ENCODE data around the gene ARID3C. TPM values are rescaled to one million over a fixed set of nuclear protein-coding genes. Genes with fewer than 3 reads are reported as not detected.
A peak's percentile ranks its signal among the peaks of the same experiment; 100 is the strongest.

Gene ARID3C
- total and polyA plus RNA-seq, 4 donors: not detected

- Histone ChIP-seq H3K27ac (ENCODE audit: low read depth in 1 of 2, low read length in 2 of 2) (no peak overlapping the region), H3K36me3 (ENCODE audit: control insufficient read depth in 1 of 2, insufficient read depth in 2 of 2, low read length in 1 of 2) (no peaks in the 10 kb centered on the region), H3K4me1 (ENCODE audit: control insufficient read depth in 1 of 2, insufficient read depth in 2 of 2, low read length in 2 of 2) (no peaks in the 10 kb centered on the region), H3K4me3 (ENCODE audit: low read length in 2 of 2) (peak overlapping the region; percentile 38 to 48), H3K9me3 (ENCODE audit: control insufficient read depth, low read length) (no peaks in the 10 kb centered on the region), H3K27me3 (ENCODE audit: control insufficient read depth in 1 of 2, insufficient read depth in 2 of 2, low read length in 1 of 2) (no peaks in the 10 kb centered on the region)
- intact Hi-C loops (cut with DNase I): no loop called here
- DNase-seq (peak in 1 of 2 donors; percentile 79), ATAC-seq (ENCODE audit: low FRiP score) (no peak)
- 1% methylated on average over 56 to 86 of the region's 86 CpGs for WGBS, 2 donors
Measured at GRCh38 chr9:34588671-34589635, 39.9 kb downstream of the ARID3C start.

- ATAC-seq (ENCODE audit: low FRiP score) (no peak), DNase-seq (no peak)
- H3K4me3 ChIP-seq (ENCODE audit: low read length in 2 of 2): no peak overlapping the region
- no peaks in the 10 kb centered on the region for H3K36me3 ChIP-seq (ENCODE audit: control insufficient read depth in 1 of 2, insufficient read depth in 2 of 2, low read length in 1 of 2)
- H3K4me1 ChIP-seq (ENCODE audit: control insufficient read depth in 1 of 2, insufficient read depth in 2 of 2, low read length in 2 of 2): no peaks in the 10 kb centered on the region
- intact Hi-C loops (cut with DNase I): no loop called here
- H3K27me3 ChIP-seq (ENCODE audit: control insufficient read depth in 1 of 2, insufficient read depth in 2 of 2, low read length in 1 of 2): no peaks in the 10 kb centered on the region
- 53 to 61% methylated on average over 2 of the region's 2 CpGs for WGBS, 2 donors
- H3K27ac ChIP-seq (ENCODE audit: low read depth in 1 of 2, low read length in 2 of 2): no peak overlapping the region
- no peaks in the 10 kb centered on the region for H3K9me3 ChIP-seq (ENCODE audit: control insufficient read depth, low read length)
Measured at GRCh38 chr9:34587271-34587670, 41.6 kb downstream of the ARID3C start.

GRCh38 chr9:34585946-34586669, 42.8 kb downstream of the ARID3C start:
- DNase-seq (peak in 1 of 2 donors; percentile 10), ATAC-seq (ENCODE audit: low FRiP score) (no peak)
- WGBS, 2 donors: 22 to 31% methylated on average over 11 of the region's 11 CpGs
- Histone ChIP-seq H3K27me3 (ENCODE audit: control insufficient read depth in 1 of 2, insufficient read depth in 2 of 2, low read length in 1 of 2) (no peaks in the 10 kb centered on the region), H3K36me3 (ENCODE audit: control insufficient read depth in 1 of 2, insufficient read depth in 2 of 2, low read length in 1 of 2) (no peaks in the 10 kb centered on the region), H3K9me3 (ENCODE audit: control insufficient read depth, low read length) (no peaks in the 10 kb centered on the region), H3K4me1 (ENCODE audit: control insufficient read depth in 1 of 2, insufficient read depth in 2 of 2, low read length in 2 of 2) (no peaks in the 10 kb centered on the region), H3K27ac (ENCODE audit: low read depth in 1 of 2, low read length in 2 of 2) (no peak overlapping the region), H3K4me3 (ENCODE audit: low read length in 2 of 2) (no peak overlapping the region)
- intact Hi-C loops (cut with DNase I): no loop called here

GRCh38 chr9:34584970-34585369, 43.9 kb downstream of the ARID3C start:
- no peak overlapping the region for H3K27ac ChIP-seq (ENCODE audit: low read depth in 1 of 2, low read length in 2 of 2)
- H3K9me3 ChIP-seq (ENCODE audit: control insufficient read depth, low read length): no peaks in the 10 kb centered on the region
- no peaks in the 10 kb centered on the region for H3K4me1 ChIP-seq (ENCODE audit: control insufficient read depth in 1 of 2, insufficient read depth in 2 of 2, low read length in 2 of 2)
- DNase-seq: peak in 1 of 2 donors; percentile 14
- no peak overlapping the region for H3K4me3 ChIP-seq (ENCODE audit: low read length in 2 of 2)
- H3K27me3 ChIP-seq (ENCODE audit: control insufficient read depth in 1 of 2, insufficient read depth in 2 of 2, low read length in 1 of 2): no peaks in the 10 kb centered on the region
- ATAC-seq (ENCODE audit: low FRiP score): no peak
- no peaks in the 10 kb centered on the region for H3K36me3 ChIP-seq (ENCODE audit: control insufficient read depth in 1 of 2, insufficient read depth in 2 of 2, low read length in 1 of 2)
- WGBS, 2 donors: 69 to 72% methylated on average over 5 of the region's 5 CpGs
- intact Hi-C loops (cut with DNase I): no loop called here

- Histone ChIP-seq H3K27ac (ENCODE audit: low read depth in 1 of 2, low read length in 2 of 2) (no peak overlapping the region), H3K9me3 (ENCODE audit: control insufficient read depth, low read length) (no peaks in the 10 kb centered on the region), H3K4me3 (ENCODE audit: low read length in 2 of 2) (no peak overlapping the region), H3K4me1 (ENCODE audit: control insufficient read depth in 1 of 2, insufficient read depth in 2 of 2, low read length in 2 of 2) (no peaks in the 10 kb centered on the region), H3K36me3 (ENCODE audit: control insufficient read depth in 1 of 2, insufficient read depth in 2 of 2, low read length in 1 of 2) (no peaks in the 10 kb centered on the region), H3K27me3 (ENCODE audit: control insufficient read depth in 1 of 2, insufficient read depth in 2 of 2, low read length in 1 of 2) (no peaks in the 10 kb centered on the region)
- intact Hi-C loops (cut with DNase I): no loop called here
- WGBS, 2 donors: 97 to 98% methylated on average over 5 of the region's 5 CpGs
- no peak for ATAC-seq (ENCODE audit: low FRiP score)
- no peak for DNase-seq
Measured at GRCh38 chr9:34582787-34583186, 46.1 kb downstream of the ARID3C start.

- DNase-seq (no peak), ATAC-seq (ENCODE audit: low FRiP score) (no peak)
- no peaks in the 10 kb centered on the region for H3K9me3 ChIP-seq (ENCODE audit: control insufficient read depth, low read length)
- intact Hi-C loops (cut with DNase I): no loop called here
- H3K4me1 ChIP-seq (ENCODE audit: control insufficient read depth in 1 of 2, insufficient read depth in 2 of 2, low read length in 2 of 2): no peaks in the 10 kb centered on the region
- H3K27ac ChIP-seq (ENCODE audit: low read depth in 1 of 2, low read length in 2 of 2): no peak overlapping the region
- H3K36me3 ChIP-seq (ENCODE audit: control insufficient read depth in 1 of 2, insufficient read depth in 2 of 2, low read length in 1 of 2): no peaks in the 10 kb centered on the region
- H3K27me3 ChIP-seq (ENCODE audit: control insufficient read depth in 1 of 2, insufficient read depth in 2 of 2, low read length in 1 of 2): no peaks in the 10 kb centered on the region
- 86 to 91% methylated on average over 3 of the region's 3 CpGs for WGBS, 2 donors
- H3K4me3 ChIP-seq (ENCODE audit: low read length in 2 of 2): no peak overlapping the region
Measured at GRCh38 chr9:34581318-34581717, 47.5 kb downstream of the ARID3C start.

- H3K36me3 ChIP-seq (ENCODE audit: control insufficient read depth in 1 of 2, insufficient read depth in 2 of 2, low read length in 1 of 2): no peaks in the 10 kb centered on the region
- intact Hi-C loops (cut with DNase I): no loop called here
- H3K4me3 ChIP-seq (ENCODE audit: low read length in 2 of 2): no peak overlapping the region
- H3K27ac ChIP-seq (ENCODE audit: low read depth in 1 of 2, low read length in 2 of 2): no peak overlapping the region
- no peaks in the 10 kb centered on the region for H3K4me1 ChIP-seq (ENCODE audit: control insufficient read depth in 1 of 2, insufficient read depth in 2 of 2, low read length in 2 of 2)
- H3K27me3 ChIP-seq (ENCODE audit: control insufficient read depth in 1 of 2, insufficient read depth in 2 of 2, low read length in 1 of 2): no peaks in the 10 kb centered on the region
- no peaks in the 10 kb centered on the region for H3K9me3 ChIP-seq (ENCODE audit: control insufficient read depth, low read length)
- WGBS, 2 donors: 83 to 92% methylated on average over 8 of the region's 8 CpGs
- DNase-seq: no peak
- no peak for ATAC-seq (ENCODE audit: low FRiP score)
Measured at GRCh38 chr9:34580358-34580757, 48.5 kb downstream of the ARID3C start.

- Histone ChIP-seq H3K27me3 (ENCODE audit: control insufficient read depth in 1 of 2, insufficient read depth in 2 of 2, low read length in 1 of 2) (no peaks in the 10 kb centered on the region), H3K36me3 (ENCODE audit: control insufficient read depth in 1 of 2, insufficient read depth in 2 of 2, low read length in 1 of 2) (no peaks in the 10 kb centered on the region)
- WGBS, 2 donors: 91 to 93% methylated on average over 5 of the region's 5 CpGs
Measured at GRCh38 chr9:34579808-34580163, 49.1 kb downstream of the ARID3C start.

More at GRCh38 chr9:34579808-34580163, 49.1 kb downstream of the ARID3C start:
- Histone ChIP-seq H3K4me1 (ENCODE audit: control insufficient read depth in 1 of 2, insufficient read depth in 2 of 2, low read length in 2 of 2) (no peaks in the 10 kb centered on the region), H3K27ac (ENCODE audit: low read depth in 1 of 2, low read length in 2 of 2) (no peak overlapping the region), H3K9me3 (ENCODE audit: control insufficient read depth, low read length) (no peaks in the 10 kb centered on the region), H3K4me3 (ENCODE audit: low read length in 2 of 2) (no peak overlapping the region)
- ATAC-seq (ENCODE audit: low FRiP score) (no peak), DNase-seq (no peak)
- intact Hi-C loops (cut with DNase I): no loop called here

Measured in aorta (tissue), 5 donors.